Sciatic nerve (tissue), 2 donors: ENCODE measurements around the gene HTD2. TPM values are rescaled to one million over a fixed set of nuclear protein-coding genes. Genes with fewer than 3 reads are reported as not detected.
"Not testable (repeated sequence)": the region's sequence is repeated elsewhere in the genome, so short reads cannot be mapped to it uniquely, and the experiment has no call there.

Source experiments
- ATAC-seq: fragments of 200-7000 bp; cut with Tn5 transposase; one replicate; pipeline ENCODE4 v1.9.1; 2020; ENCODE audit warnings: mild to moderate bottlenecking, moderate library complexity
- DNase-seq: peaks from one replicate; pipeline ENCODE4 v3.0.0-alpha.2; 2020; ENCODE audit warnings: low spot score
- intact Hi-C: fragments of 100-400 bp; cut with DNase I; formaldehyde crosslinking; loops from one replicate; pipeline ENCODE4 v1.14.2; 2022
- total RNA-seq: library from RNA; stranded (reverse); fragmentation: NEBNext Ultra II Directional; extraction: Animal tissue kit (Norgen Biotek cat#: 25700); gene quantifications from one replicate; pipeline ENCODE4 v1.2.1, GENCODE V29; 2021
- donor health status: DM: no; HTN: no; CAD: no.
- donor health status: DM: no; HTN: no; CAD: no.

The HTD2 gene
- total RNA-seq, 1 donor from 2014 or later, result 12.9 TPM

- no peak for DNase-seq
- no peak for ATAC-seq
- intact Hi-C loops, result loop anchor here (10.0 kb wide), 1 partner anchor 88 kb away; no protein-coding TSS in a partner anchor
Observed at GRCh38 chr3:58326267-58326900, 20.1 kb downstream of the HTD2 start.

- no peak for DNase-seq
- intact Hi-C loops, result loop anchor here (10.0 kb wide), 1 partner anchor 85 kb away; no protein-coding TSS in a partner anchor
- no peak for ATAC-seq
Observed at GRCh38 chr3:58329150-58329921, 23.0 kb downstream of the HTD2 start.

- ATAC-seq (no peak), DNase-seq (no peak)
- intact Hi-C loops, result loop anchor here (10.0 kb wide), 1 partner anchor 85 kb away; no protein-coding TSS in a partner anchor
Observed at GRCh38 chr3:58329922-58330413, 23.6 kb downstream of the HTD2 start.

- DNase-seq (no peak), ATAC-seq (no peak)
- intact Hi-C loops, result no loop called here
Observed at GRCh38 chr3:58331593-58332152, 25.4 kb downstream of the HTD2 start.

GRCh38 chr3:58332575-58333188 lies 26.4 kb downstream of the HTD2 start, which contains the start of gene PXK:
Gene PXK (plus strand): TSS chr3:58332892. CDS start chr3:58332989, 97 bp downstream.
- peak; percentile 88 for ATAC-seq
- DNase-seq, result peak; percentile 87
- intact Hi-C loops, result no loop called here

- peak; percentile 11 for ATAC-seq
- intact Hi-C loops, result no loop called here
- no peak for DNase-seq
Observed at GRCh38 chr3:58333206-58334012, 27.1 kb downstream of the HTD2 start.

GRCh38 chr3:58334013-58334321 lies 27.6 kb downstream of the HTD2 start:
- intact Hi-C loops, result no loop called here
- ATAC-seq (no peak), DNase-seq (no peak)

GRCh38 chr3:58334506-58334884 lies 28.2 kb downstream of the HTD2 start:
- DNase-seq, result no peak
- intact Hi-C loops, result no loop called here
- ATAC-seq, result no peak

GRCh38 chr3:58335652-58335947 lies 29.3 kb downstream of the HTD2 start:
- no peak for ATAC-seq
- DNase-seq, result no peak
- intact Hi-C loops, result no loop called here

- intact Hi-C loops, result no loop called here
- no peak for DNase-seq
- ATAC-seq, result no peak
Observed at GRCh38 chr3:58336135-58336882, 30.0 kb downstream of the HTD2 start.

- DNase-seq (no peak), ATAC-seq (no peak)
- intact Hi-C loops, result no loop called here
Observed at GRCh38 chr3:58337190-58337589, 30.9 kb downstream of the HTD2 start.

GRCh38 chr3:58339146-58339545 lies 32.8 kb downstream of the HTD2 start:
- DNase-seq, ATAC-seq, intact Hi-C loops: not testable (repeated sequence)

GRCh38 chr3:58340594-58341244 lies 34.4 kb downstream of the HTD2 start:
- DNase-seq, result no peak
- no peak for ATAC-seq
- intact Hi-C loops, result no loop called here

GRCh38 chr3:58341376-58341775 lies 35.1 kb downstream of the HTD2 start:
- DNase-seq, result no peak
- ATAC-seq, result no peak
- intact Hi-C loops, result no loop called here

- intact Hi-C loops, result no loop called here
- DNase-seq (no peak), ATAC-seq (no peak)
Observed at GRCh38 chr3:58342676-58343075, 36.4 kb downstream of the HTD2 start.

GRCh38 chr3:58345457-58345856 lies 39.1 kb downstream of the HTD2 start:
- DNase-seq, result no peak
- intact Hi-C loops, result no loop called here

GRCh38 chr3:58346368-58346767 lies 40.0 kb downstream of the HTD2 start:
- DNase-seq, result no peak
- no peak for ATAC-seq
- intact Hi-C loops, result no loop called here

More at GRCh38 chr3:58345457-58345856, 39.1 kb downstream of the HTD2 start:
- ATAC-seq, result no peak

- DNase-seq, result no peak
- ATAC-seq, result no peak
- intact Hi-C loops, result no loop called here
Observed at GRCh38 chr3:58347984-58348383, 41.7 kb downstream of the HTD2 start.
